Measurements from ENCODE around the gene SF1.
A peak's percentile ranks its signal among the peaks of the same experiment; 100 is the strongest.

SF1 gene

DNA sequence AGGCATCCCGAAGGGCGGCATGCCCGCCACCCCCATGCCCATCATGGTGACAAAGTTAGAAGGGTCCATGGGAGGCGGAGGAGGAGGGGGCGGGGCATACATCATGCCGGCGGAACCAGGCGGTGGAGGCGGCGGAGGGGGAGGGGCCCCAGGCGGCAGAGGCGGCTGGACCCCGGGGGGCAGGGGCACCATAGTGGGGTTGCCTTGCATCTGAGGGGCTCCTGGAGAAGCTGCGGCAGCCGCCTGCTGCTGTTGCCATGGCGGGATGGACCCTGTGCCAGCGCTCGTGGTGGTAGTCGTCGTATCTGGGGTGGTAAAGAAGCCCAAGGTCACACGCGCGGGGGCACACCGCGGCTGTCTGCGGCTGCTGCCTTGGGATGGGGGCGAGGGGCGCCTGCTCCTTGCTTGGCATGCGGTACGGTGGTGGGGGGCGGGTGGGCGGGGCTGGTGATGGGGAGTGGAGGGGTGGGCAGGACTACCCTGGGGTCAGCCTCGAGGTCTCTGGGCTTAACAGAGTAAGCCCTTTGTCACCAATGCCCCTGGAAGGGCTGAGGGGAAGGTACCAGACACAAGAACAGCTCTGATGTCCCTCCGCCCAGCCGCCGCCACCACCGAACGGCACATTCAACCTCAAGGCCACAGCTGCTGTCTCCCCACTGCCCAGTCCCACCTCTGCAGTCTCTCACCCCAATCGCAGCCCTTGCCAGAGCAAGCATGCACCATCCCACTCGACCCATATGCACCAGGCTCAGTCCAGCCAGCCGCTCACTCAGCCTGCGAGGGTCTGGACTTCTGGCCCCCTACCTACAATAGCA lies 12.3 kb downstream of the SF1 start:
- TF ChIP-seq, protein P1, sequence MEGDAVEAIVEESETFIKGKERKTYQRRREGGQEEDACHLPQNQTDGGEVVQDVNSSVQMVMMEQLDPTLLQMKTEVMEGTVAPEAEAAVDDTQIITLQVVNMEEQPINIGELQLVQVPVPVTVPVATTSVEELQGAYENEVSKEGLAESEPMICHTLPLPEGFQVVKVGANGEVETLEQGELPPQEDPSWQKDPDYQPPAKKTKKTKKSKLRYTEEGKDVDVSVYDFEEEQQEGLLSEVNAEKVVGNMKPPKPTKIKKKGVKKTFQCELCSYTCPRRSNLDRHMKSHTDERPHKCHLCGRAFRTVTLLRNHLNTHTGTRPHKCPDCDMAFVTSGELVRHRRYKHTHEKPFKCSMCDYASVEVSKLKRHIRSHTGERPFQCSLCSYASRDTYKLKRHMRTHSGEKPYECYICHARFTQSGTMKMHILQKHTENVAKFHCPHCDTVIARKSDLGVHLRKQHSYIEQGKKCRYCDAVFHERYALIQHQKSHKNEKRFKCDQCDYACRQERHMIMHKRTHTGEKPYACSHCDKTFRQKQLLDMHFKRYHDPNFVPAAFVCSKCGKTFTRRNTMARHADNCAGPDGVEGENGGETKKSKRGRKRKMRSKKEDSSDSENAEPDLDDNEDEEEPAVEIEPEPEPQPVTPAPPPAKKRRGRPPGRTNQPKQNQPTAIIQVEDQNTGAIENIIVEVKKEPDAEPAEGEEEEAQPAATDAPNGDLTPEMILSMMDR (IDR thresholded peaks at IDR 0.05; ENCODE audit: extremely low read depth, missing control alignments) = no peak
- no peak for DNase-seq (ENCODE audit: low spot score)

DNA sequence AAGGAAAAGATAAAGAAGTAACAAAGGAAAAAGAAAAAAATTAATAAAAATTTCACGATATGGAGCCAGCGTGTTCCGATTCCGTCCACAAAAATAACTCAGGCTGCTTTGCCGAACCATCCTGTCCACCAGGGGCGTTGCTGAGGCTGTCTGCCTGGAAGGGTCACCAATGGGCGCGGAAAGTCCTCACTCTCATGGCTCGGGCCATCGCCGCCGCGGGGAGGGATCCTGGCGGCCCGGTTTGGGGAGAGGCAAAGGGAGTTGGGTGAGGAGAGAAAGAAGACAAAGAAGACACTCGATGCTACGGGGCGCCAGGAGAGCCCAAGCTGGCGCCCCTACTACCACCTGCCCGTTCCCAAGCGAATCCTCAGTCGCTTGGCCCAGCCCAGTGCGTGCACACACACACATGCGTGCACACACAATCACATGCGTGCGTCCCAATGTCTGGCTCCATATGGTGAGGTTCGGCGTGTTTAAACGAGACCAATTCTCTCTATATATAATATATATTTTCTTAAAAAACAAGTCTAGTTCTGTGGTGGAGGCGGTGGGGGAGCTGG lies 13.0 kb downstream of the SF1 start:
- TF ChIP-seq, protein P1 (IDR thresholded peaks at IDR 0.05; ENCODE audit: extremely low read depth, missing control alignments) = no peak
- DNase-seq (ENCODE audit: low spot score) = no peak

DNA sequence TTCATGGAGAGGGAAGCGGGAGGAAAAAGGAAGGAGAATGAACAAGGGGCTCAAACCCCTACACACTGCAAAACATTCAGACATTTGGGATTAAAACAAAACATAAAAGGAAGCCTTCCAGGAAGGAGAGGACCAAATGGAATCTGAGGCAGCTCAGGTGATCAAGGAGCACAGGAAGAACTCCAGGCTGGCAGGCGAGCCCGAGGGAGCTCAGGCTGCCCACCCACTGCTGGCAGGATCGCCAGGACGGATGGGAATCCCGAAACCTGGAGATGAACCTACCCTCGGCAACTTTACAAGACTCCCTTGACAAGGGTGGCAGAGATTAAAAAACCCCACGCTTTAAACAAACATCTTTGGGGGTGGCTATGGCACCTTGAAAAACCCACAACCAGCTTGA lies 13.6 kb downstream of the SF1 start:
- TF ChIP-seq, protein P1 (IDR thresholded peaks at IDR 0.05; ENCODE audit: extremely low read depth, missing control alignments) = no peak
- no peak for DNase-seq (ENCODE audit: low spot score)

DNA sequence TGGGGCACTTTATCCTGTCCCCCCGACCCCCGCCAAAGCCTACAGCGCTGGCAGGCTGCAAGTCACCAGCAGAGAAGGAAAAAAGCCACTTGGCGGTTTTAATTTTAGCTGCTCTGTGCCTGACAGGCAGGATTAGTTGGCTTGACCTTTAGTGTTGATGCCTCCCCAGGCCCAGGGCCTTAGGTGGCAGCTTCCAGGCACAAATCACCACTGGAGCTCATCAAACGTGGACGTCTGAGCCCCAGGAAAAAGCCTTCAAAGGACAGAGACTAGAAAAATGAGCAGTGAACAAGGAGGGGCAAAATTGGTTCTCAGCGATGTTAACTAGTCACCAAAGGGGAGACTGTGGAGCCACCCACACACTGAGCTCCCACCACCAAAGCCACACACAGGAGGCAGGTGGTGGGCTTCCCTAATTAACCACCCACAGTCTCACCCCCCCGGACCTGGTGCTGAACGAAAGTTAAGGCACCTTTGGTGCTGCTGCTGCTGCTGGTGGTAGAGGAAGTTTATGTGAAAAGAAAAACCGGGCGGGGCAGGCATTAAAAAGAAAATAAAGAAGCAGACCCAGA lies 14.2 kb downstream of the SF1 start:
- TF ChIP-seq, protein P1 (IDR thresholded peaks at IDR 0.05; ENCODE audit: extremely low read depth, missing control alignments) = no peak
- peak; percentile 16 for DNase-seq (ENCODE audit: low spot score)

DNA sequence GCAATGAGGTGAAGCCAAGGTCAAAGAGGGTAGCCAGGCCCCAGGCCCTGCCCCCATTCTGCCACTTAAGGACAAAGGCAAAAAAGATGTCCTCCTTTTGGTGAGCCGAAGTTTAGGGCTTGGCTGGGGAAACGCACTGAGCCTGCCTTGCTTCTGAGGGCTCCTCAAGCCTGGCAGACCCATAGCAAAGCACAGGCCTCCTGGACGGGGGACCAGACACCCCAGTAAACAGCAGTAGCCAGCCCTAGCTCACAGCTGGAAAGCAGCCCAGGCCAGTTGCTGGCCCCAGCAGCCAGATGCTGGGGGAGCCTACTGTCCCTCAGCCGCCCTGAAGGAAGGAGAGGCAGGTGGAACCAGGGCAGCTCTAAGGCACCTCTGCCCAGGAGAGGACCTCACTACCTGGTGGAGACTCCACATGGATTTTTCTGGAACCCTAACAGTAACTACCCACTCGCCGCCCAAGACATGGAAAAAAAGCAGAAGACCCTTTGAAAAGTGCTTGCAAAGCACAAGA lies 14.8 kb downstream of the SF1 start:
- no peak for DNase-seq (ENCODE audit: low spot score)
- TF ChIP-seq, protein P1 (IDR thresholded peaks at IDR 0.05; ENCODE audit: extremely low read depth, missing control alignments) = no peak

DNA sequence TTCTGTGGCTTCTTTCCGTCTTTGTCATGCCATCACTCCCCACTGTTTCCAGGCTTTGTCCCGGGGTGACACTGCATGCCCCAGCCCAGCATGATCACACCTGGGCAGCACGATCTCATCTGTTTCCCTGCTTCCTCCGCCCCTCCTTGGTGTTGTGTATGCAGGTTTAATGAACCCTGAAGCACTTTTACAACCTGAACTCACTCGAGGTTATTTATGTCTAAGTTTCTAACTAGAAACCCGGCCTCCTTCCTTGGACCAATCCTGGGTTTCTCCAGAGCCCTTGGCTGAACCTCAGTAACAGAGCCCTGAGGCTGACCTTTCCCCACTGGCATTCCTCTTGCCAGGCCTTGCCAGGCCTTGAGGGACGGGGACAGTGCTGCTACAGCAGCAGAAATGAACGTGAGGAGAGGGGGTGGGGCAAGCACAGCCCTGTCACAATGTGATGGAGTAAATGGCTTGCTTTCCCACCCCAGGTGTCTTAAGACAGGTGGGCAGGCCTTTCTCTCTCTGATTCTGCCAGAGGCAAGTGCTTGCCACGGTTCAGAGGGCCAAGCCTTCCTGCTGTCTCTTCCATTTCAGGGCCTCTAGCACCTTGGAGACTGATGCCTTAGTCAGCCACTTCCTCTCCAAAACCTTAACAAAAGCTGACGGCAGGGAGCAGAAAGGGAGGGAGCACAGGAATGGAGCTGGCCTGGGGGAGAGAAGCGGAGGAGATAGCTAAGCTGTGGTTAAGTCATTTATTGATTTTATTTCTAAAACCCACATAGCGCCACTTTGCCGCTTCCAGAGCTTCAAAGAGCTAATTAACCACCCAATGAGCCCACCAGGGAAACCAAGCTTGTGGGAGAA lies 15.4 kb downstream of the SF1 start:
- TF ChIP-seq, protein P1 (IDR thresholded peaks at IDR 0.05; ENCODE audit: extremely low read depth, missing control alignments) = no peak
- no peak for DNase-seq (ENCODE audit: low spot score)
